Smooth muscle cell (in vitro differentiated cells): ENCODE measurements around the gene COL6A3. TPM values are rescaled to one million over a fixed set of nuclear protein-coding genes. Genes with fewer than 3 reads are reported as not detected.

Experiments
- DNase-seq: peaks from one replicate; lab custom pipeline; 2025; ENCODE audit not compliant: unreplicated experiment; lab: John Stamatoyannopoulos, UW
- H2AFZ ChIP-seq: fragments of 200-600 bp; sonication (generic); 2 replicates; pipeline ENCODE4 v1.6.0; 2016; ENCODE audit warnings: antibody characterized with exemption, low read depth, mild to moderate bottlenecking
- H3F3A ChIP-seq: fragments of 200-600 bp; sonication (generic); 2 replicates; pipeline ENCODE4 v1.6.0; 2017; ENCODE audit warnings: antibody characterized with exemption, low read depth
- H3K27ac ChIP-seq: fragments of 200-600 bp; sonication (generic); 2 replicates; pipeline ENCODE4 v1.5.1; 2016; ENCODE audit warnings: low read depth, mild to moderate bottlenecking
- H3K27me3 ChIP-seq: fragments of 200-600 bp; sonication (generic); 2 replicates; pipeline ENCODE4 v1.6.1; 2016; ENCODE audit warnings: low read depth, mild to moderate bottlenecking
- H3K36me3 ChIP-seq: fragments of 200-600 bp; sonication (generic); 2 replicates; pipeline ENCODE4 v1.5.1; 2016; ENCODE audit warnings: low read depth
- H3K4me1 ChIP-seq: fragments of 200-600 bp; sonication (generic); 2 replicates; pipeline ENCODE4 v1.5.1; 2016; ENCODE audit warnings: low read depth
- H3K4me2 ChIP-seq: fragments of 200-600 bp; sonication (generic); 2 replicates; pipeline ENCODE4 v1.6.0; 2016; ENCODE audit warnings: mild to moderate bottlenecking
- H3K4me3 ChIP-seq: fragments of 200-600 bp; sonication (generic); 2 replicates; pipeline ENCODE4 v1.5.1; 2016; ENCODE audit warnings: mild to moderate bottlenecking
- H3K79me2 ChIP-seq: fragments of 200-600 bp; sonication (generic); 2 replicates; pipeline ENCODE4 v1.6.0; 2016; ENCODE audit warnings: low read depth, mild to moderate bottlenecking
- H3K9ac ChIP-seq: fragments of 200-600 bp; sonication (generic); 2 replicates; pipeline ENCODE4 v1.6.0; 2016; ENCODE audit warnings: low read depth
- H3K9me3 ChIP-seq: fragments of 200-600 bp; sonication (generic); replicated peaks from 2 replicates; pipeline ENCODE4 v1.5.1; 2016; ENCODE audit warnings: low read depth
- H4K20me1 ChIP-seq: fragments of 200-600 bp; sonication (generic); 2 replicates; pipeline ENCODE4 v1.6.0; 2016; ENCODE audit warnings: low read depth
- WGBS: methylation state at CpG from one replicate; pipeline ENCODE4 v1.1.7; 2016; ENCODE audit warnings: low lambda C conversion rate; 5-methylcytosine and 5-hydroxymethylcytosine counted together
- polyA plus RNA-seq: library from polyadenylated mRNA; unstranded; fragments of >200 nt; fragmentation: Nextera tagmentation; extraction: Ambion mirVana; gene quantifications from 2 replicates; pipeline ENCODE4 v1.2.1, GENCODE V29; 2016
- total RNA-seq: library from RNA; depleted of rRNA; stranded (reverse); fragments of >200 nt; gene quantifications from 2 replicates; pipeline ENCODE4 v1.2.3, GENCODE V29; 2014
- TF ChIP-seq, protein P1 (sequence below): fragments of 200-600 bp; sonication (generic); IDR thresholded peaks from 2 replicates; pipeline ENCODE4 v1.5.1; 2017; ENCODE audit warnings: borderline replicate concordance, mild to moderate bottlenecking, antibody characterized with exemption; ENCODE audit not compliant: insufficient read depth, poor library complexity, severe bottlenecking

COL6A3 gene
- total and polyA plus RNA-seq, 2 experiments from 2014 or later: 888 to 1,708 TPM

DNA sequence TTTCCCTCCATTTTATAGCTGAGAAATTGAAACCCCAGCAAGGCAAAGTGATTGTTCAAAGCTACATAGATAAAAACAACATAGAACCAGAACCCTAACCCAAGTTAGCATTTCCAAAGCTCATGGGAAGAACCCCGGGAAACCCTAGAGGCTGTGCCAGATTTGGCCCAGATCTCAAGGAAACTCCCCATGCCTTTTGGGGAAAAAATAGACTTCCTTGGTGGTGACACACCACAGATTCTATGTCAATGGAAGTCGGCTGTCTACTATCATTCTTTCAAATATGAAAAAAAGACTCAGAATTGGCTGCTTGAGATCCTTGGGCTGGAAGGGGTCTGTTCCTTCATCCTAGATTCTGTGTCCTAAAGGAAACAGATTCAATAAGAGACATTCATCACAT lies 8.4 kb downstream of the COL6A3 start:
- peaks cover 17% of the 10 kb centered on the region for H3K4me1 ChIP-seq
- H4K20me1 ChIP-seq: peaks cover 100% of the 10 kb centered on the region

DNA sequence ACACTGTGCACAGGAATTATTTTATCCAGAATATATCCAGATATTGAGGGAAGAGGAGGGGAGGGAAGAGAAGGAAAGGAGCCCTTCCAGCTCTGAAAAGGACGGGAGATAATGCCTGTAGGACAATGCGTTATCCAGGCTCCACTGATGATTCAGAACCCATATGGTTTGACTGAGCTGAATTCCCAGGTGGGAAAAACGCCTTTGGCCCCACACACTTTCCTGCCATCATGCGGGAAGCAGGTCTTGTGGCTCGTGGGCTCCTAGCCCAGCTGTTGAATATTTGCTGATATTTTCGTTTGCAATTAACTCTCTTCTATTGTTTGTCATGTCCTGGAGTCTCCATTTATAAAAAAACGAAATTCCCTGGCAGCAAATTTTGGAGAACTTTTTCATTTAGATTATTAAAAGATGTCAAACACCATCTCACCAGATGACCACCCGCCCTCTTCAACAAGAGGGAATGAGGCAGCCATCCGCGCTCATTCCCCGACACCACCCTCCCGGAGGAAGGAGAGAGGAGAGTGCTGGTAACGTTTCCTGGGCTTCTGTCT lies 8.9 kb downstream of the COL6A3 start:
- Histone ChIP-seq H4K20me1 (peaks cover 100% of the 10 kb centered on the region), H2AFZ (no peak overlapping the region), H3K27me3 (no peaks in the 10 kb centered on the region), H3K27ac (peak overlapping the region; percentile 86), H3K79me2 (peaks cover 100% of the 10 kb centered on the region), H3K4me2 (peak overlapping the region; percentile 98), H3K36me3 (no peaks in the 10 kb centered on the region), H3K9me3 (no peaks in the 10 kb centered on the region), H3K4me1 (peaks cover 14% of the 10 kb centered on the region), H3F3A (peaks cover 63% of the 10 kb centered on the region), H3K9ac (no peak overlapping the region), H3K4me3 (no peak overlapping the region)
- TF ChIP-seq, protein P1, sequence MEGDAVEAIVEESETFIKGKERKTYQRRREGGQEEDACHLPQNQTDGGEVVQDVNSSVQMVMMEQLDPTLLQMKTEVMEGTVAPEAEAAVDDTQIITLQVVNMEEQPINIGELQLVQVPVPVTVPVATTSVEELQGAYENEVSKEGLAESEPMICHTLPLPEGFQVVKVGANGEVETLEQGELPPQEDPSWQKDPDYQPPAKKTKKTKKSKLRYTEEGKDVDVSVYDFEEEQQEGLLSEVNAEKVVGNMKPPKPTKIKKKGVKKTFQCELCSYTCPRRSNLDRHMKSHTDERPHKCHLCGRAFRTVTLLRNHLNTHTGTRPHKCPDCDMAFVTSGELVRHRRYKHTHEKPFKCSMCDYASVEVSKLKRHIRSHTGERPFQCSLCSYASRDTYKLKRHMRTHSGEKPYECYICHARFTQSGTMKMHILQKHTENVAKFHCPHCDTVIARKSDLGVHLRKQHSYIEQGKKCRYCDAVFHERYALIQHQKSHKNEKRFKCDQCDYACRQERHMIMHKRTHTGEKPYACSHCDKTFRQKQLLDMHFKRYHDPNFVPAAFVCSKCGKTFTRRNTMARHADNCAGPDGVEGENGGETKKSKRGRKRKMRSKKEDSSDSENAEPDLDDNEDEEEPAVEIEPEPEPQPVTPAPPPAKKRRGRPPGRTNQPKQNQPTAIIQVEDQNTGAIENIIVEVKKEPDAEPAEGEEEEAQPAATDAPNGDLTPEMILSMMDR: no peak
- 40% methylated on average over 13 of the region's 13 CpGs for WGBS
- no peak for DNase-seq

More for the DNA sequence above, 8.4 kb downstream of the COL6A3 start:
- Histone ChIP-seq H3K4me2 (peak overlapping the region; percentile 98), H2AFZ (no peak overlapping the region), H3K36me3 (no peaks in the 10 kb centered on the region), H3K27me3 (no peaks in the 10 kb centered on the region), H3K79me2 (peaks cover 100% of the 10 kb centered on the region), H3K9ac (no peak overlapping the region), H3K27ac (peak overlapping the region; percentile 86), H3K9me3 (no peaks in the 10 kb centered on the region), H3K4me3 (peak overlapping the region; percentile 79), H3F3A (peaks cover 61% of the 10 kb centered on the region)
- no peak for DNase-seq
- 23% methylated on average over 2 of the region's 2 CpGs for WGBS
- TF ChIP-seq, protein P1: no peak

DNA sequence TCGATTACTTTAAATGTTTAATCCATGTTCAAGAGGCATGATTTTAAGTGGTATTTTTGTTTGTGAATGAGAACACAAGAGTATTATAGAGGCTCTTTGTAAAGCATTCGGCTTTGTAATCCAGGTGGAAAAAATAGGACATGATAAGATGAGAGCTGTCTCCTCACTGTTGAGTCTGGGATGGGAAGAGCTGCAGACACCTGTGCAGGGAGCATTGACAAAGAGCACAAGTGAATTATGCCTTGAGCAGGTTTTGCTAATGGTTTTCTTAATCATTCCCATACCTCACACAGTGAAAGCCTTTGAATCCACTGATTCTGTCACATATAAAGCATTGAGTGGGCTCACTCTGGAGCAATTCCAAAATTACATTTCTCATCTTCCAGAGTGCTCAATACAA lies 9.6 kb downstream of the COL6A3 start:
- Histone ChIP-seq H3F3A (peaks cover 64% of the 10 kb centered on the region), H3K79me2 (peaks cover 100% of the 10 kb centered on the region), H3K4me3 (no peak overlapping the region), H3K4me2 (peak overlapping the region; percentile 98), H3K4me1 (peaks cover 14% of the 10 kb centered on the region), H3K27ac (peak overlapping the region; percentile 86), H3K9ac (no peak overlapping the region), H3K9me3 (no peaks in the 10 kb centered on the region), H4K20me1 (peaks cover 100% of the 10 kb centered on the region), H2AFZ (no peak overlapping the region), H3K27me3 (no peaks in the 10 kb centered on the region), H3K36me3 (no peaks in the 10 kb centered on the region)
- TF ChIP-seq, protein P1: no peak
- no peak for DNase-seq
- 71% methylated on average over 2 of the region's 2 CpGs for WGBS
